Measurements from ENCODE around the gene CNTNAP5.

- no peak for TF ChIP-seq CTCF (IDR thresholded peaks at IDR 0.05)
- TF ChIP-seq EZH2 (IDR thresholded peaks at IDR 0.05; ENCODE audit: borderline replicate concordance, insufficient read depth, low read depth, low read length, poor library complexity, severe bottlenecking) = no peak
These were observed 664.3 kb downstream of the CNTNAP5 start for GRCh38 chr2:124689348-124689747.
